RPMI7951 (cell line): ENCODE data around the gene TFCP2L1. TPM values are rescaled to one million over a fixed set of nuclear protein-coding genes. Genes with fewer than 3 reads are reported as not detected.

Source experiments
- DNase-seq: peaks from one replicate; pipeline ENCODE4 v3.0.0-alpha.2; 2012; ENCODE audit warnings: low read depth
- total RNA-seq: library from RNA; depleted of rRNA; stranded (reverse); fragments of >200 nt; shearing (Covaris generic); gene quantifications from 2 replicates; pipeline ENCODE4 v1.2.3, GENCODE V29; 2014

Gene TFCP2L1
- total RNA-seq, 1 experiment from 2014 or later: not detected

DNA sequence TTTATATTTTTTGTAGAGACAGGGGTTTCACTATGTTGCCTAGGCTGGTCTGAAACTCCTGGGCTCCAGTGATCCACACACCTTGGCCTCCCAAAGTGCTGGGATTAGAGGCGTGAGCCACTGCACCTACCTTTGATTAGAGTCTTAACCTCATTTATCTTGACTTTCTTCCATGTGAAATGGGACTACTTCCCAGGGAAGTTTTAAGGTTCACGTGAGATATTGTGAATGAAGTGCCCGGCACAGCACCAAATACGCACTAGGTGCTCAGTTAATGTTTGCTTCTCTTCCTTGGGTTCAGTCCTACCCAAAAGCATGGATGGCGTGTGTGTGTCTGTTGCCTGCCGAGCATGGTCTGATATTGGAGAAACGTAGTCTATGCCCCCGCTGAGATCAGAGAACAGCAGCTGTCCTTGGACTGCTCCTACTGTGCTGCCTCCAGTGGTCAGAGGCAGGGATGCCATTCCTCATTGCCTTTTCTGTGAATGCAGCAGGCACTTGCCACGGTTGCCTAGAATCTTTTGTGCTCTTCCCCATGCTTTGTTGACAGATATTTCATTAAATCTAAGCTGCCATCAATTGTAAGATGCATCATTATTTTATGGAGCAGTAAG lies 12.3 kb upstream of the TFCP2L1 start:
- peak; percentile 38 for DNase-seq

DNA sequence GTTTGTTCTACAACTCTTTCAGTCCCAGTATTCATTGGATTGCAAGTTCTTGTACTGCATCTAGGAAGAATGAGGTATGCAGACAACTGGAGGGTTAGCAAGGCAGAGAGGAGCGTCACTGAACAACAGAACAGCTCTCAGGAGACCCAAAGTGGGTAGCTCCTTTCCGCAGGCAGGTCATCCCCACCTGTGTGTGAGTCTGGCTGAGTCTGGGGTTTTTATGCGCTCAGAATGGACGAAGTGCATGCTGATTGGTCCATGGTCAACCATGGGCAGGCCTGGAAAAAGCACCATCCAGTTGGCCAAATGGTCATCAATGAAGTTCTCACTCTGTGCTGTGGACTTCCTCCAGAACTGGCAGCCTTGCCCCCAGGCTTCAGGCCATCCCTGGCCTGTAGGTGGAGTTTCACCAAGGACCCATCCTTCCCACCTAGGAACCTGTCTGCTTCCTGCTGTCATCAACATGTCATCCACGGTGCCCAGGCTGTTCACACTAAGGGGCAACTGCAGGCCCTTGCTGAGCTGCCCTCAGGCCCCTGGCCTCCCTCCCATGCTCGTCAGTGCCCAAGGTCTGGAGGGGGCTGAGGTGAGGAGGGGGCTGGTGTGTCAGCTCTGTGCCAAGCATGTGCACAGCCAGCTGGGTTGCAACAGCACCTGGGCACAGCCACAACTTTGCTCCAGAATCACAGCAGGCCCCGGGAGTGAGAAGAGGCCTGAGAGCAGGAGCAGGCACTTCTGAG lies 11.1 kb upstream of the TFCP2L1 start:
- no peak for DNase-seq

- no peak for DNase-seq
Measured at GRCh38 chr2:121294881-121295840, 10.2 kb upstream of the TFCP2L1 start.

GRCh38 chr2:121293450-121294325 lies 8.7 kb upstream of the TFCP2L1 start:
- DNase-seq: no peak

DNA sequence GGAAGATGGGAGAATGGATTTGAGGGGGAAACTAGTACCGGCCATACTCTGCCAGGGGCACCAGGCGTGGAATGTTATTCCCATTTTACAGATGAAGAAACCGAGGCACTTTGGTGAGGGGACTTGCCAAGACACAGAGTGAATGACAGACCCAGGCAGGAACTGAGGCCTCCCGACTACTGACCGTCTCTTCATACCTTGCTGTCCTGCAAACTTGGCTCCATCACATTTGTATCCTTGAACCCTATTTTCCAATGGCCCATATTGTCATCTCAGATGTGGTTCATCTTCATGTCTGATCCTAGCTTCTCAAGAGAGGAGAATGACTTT lies 6.2 kb upstream of the TFCP2L1 start:
- no peak for DNase-seq

GRCh38 chr2:121289271-121289670 lies 4.3 kb upstream of the TFCP2L1 start:
- DNase-seq: no peak

DNA sequence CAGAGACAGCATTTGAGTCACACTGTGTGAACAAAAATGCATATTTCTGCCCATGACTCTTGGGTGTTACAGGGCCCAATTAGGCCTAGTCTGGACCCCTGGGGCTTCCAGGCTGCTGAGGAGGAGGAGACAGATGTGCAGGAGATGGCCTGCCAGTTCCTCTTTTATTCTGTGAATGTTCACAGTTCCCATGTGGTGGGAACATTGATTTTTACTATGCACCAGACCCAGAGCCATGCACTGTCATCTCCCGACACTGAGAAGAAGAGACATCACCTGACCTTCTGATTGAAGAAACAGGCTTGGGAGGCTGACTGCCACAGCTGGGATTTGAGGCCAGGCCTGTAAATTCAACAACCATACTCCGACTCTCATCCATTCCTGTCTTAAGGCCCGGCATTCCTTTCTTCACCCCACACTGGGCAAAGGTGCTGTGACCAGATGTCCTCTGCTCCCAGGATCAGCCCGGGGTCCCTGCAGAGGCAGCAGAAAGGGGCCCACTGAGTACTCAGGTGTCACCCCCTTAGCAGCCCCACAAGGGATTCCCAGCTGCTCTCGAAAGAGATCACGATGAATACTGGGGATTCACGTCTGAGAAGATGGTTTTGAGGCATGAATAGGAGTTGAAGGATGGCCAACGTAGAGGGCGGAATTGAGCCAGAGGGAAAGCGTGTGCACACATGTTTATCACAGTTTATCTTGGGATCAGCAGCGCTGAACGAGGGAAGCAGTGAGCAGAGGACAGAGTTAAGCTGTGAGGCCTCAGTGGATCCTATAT lies 3.6 kb upstream of the TFCP2L1 start:
- DNase-seq: no peak

- DNase-seq: no peak
Measured at GRCh38 chr2:121287956-121288355, 3.0 kb upstream of the TFCP2L1 start.

DNA sequence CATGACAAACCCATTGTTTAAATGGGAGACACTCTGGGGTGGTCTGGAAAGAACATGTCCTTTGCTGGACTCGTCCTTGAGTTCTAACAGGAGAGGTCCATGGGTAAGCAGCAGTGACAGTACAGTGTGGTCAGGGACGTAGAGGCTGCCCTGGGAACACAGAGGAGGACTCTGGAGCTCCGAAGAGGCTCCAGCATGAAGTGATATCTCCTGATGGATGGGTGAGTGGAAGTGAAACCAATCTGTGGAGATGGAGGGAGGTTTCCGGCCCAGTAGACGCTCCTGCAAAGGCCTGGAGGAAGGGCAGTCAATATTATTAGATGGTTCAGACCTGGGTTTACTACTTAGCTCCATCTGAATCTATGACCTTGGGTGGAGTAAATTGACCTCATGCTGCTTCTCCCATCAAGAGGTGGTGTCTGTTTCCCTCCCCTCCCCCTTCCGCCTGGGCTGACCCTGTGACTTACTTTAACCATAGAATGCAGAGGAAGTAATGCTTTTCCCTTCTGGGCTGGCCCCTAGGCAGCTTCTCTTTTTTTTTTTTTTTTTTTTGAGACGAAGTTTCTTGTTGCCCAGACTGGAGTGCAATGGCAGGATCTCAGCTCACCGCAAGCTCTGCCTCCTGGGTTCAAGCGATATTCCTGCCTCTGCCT lies 2.3 kb upstream of the TFCP2L1 start:
- no peak for DNase-seq

DNA sequence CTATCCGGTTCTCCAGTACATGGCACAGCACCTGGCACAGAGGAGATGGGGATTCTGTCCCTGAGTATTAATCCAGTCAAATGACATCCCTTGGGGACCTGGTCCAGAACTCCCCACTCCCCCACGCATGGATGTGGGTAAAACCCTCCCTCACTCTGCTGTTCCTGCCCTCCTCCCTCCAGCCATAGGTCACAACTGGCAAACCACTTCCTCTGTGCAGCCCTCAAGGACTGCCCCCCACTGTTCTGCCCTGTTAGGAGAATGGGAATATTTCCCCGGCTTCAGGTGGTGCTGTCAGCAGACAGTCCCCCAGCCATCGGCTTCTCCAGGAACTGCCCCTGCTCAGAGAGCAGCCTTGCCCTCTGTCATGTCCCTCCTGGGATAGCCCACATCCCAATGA lies 1.5 kb upstream of the TFCP2L1 start:
- no peak for DNase-seq

DNA sequence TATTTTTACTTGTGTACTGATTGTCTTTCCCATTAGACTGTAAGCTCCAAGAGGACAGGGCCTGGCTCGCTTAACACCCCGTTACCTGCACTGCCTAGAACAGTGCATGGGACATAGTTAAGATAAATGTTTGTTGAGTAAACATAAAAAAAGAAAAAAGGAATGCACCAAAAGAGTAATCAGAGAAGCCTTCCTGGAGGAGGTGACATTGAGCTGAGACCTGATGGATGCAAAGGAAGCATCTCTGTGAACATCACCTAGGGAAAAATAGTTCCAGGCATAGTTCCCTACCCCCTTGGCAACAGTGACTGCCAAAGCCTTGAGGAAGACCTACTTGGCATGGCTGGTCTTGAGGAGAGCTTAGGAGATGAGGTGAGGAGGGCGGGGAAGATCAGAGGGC lies 924 bp upstream of the TFCP2L1 start:
- no peak for DNase-seq

- no peak for DNase-seq
Measured at GRCh38 chr2:121283670-121284462, 1.1 kb downstream of the TFCP2L1 start.

DNA sequence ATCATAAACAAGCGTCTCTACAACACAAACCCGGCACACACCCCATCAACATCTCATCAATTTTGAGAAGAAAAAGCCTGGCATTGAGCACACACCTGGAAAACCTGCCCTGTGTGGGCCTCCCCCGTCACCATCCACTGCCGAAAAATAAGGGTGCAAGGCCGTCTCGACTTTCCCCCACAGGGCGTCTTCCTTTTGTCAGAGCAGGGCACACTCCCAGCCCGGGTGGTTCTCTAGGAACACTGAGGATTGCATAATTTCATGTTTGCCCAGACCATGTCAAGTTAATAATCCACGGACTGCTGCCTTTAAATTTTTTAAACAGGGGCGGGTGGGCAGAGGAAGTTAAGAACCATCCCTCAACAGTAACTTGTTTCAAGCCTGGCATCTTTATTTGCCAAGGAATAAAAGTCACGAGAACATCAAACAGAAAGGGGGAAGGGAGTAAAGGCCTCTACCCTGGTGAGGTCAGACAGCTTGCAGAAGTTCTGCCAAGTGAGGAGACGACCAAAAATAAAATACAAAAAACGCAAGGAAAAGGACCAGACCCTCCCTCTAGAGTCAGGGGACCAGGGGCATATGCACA lies 2.1 kb downstream of the TFCP2L1 start:
- no peak for DNase-seq

DNA sequence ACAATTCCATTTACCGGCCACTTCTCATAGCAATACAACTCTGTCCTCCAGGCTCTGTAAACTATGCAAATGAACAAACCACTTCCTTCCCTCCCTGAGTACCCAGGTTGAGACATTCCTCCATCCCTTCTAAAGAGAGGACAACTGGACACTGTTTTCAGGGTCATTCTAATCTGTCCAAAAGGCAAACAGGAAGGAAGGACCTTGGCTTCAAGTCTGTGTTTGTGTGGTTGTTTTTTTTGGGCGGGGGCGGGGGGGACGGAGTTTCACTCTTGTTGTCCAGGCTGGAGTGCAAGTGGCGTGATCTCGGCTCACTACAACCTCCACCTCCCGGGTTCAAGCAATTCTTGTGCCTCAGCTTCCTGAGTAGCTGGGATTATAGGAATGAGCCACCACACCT lies 3.3 kb downstream of the TFCP2L1 start:
- no peak for DNase-seq

GRCh38 chr2:121281107-121281506 lies 3.9 kb downstream of the TFCP2L1 start:
- DNase-seq: no peak

GRCh38 chr2:121279476-121280220 lies 5.4 kb downstream of the TFCP2L1 start:
- DNase-seq: no peak

DNA sequence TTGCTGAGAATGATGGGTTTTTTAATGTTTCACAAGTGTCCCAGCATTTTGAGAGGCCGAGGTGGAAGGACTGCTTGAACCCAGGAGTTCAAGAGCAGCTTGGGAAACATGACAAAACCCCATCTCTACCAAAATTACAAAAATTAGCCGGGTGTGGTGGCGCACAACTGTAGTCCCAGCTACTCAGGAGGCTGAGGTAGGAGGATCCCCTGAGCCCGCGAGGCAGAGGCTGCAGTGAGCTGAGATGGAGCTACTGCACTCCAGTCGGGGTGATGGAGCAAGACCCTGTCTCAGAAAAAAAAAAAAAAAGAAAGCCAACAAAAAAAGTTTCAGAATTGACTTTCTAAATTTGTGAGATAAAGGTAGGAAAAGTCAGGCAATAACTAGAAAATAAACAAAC lies 8.7 kb downstream of the TFCP2L1 start:
- DNase-seq: no peak

DNA sequence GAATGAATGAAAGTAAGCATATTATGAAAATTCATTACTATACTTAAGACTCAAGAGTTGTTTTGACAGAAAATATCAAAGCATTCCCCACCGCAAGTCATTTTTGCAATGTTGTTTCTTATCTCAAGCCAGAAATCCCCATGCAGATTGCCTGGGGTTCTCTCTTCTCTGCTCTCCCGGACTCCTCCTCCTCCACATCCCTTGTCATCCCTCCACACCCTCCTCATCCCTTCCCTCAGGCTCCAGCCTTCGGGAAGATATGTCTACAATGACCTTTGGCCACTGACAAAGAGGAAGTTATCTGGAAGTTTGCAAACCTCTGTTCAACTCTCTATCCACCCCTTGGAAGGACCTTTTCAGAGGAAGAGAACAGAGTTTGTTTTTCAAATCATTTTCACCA lies 11.9 kb downstream of the TFCP2L1 start:
- no peak for DNase-seq
